Activated CD8-positive, alpha-beta memory T cell treated with anti-CD3 and anti-CD28 coated beads, Interleukin-2, amount 50 U/mL, for 24 hours (primary cell): ENCODE results near the gene GPD1.
"Not testable (repeated sequence)": the region's sequence is repeated elsewhere in the genome, so short reads cannot be mapped to it uniquely, and the experiment has no call there.

ENCODE experiments used
- DNase-seq: peaks from one replicate; pipeline ENCODE4 v3.0.0-alpha.2; 2020; ENCODE audit errors: extremely low read depth

GPD1 gene

GRCh38 chr12:50073712-50074111 lies 30.1 kb upstream of the GPD1 start:
- no peak for DNase-seq

GRCh38 chr12:50074936-50075807 lies 28.6 kb upstream of the GPD1 start:
- DNase-seq = peak; percentile 56

GRCh38 chr12:50075808-50076170 lies 28.0 kb upstream of the GPD1 start:
- DNase-seq = no peak

- no peak for DNase-seq
Observed at GRCh38 chr12:50077099-50077498, 26.7 kb upstream of the GPD1 start.

- DNase-seq = no peak
Observed at GRCh38 chr12:50078281-50078680, 25.5 kb upstream of the GPD1 start.

- DNase-seq = no peak
Observed at GRCh38 chr12:50079771-50080170, 24.0 kb upstream of the GPD1 start.

GRCh38 chr12:50081096-50081808 lies 22.6 kb upstream of the GPD1 start:
- DNase-seq = no peak

GRCh38 chr12:50082644-50083043 lies 21.2 kb upstream of the GPD1 start:
- no peak for DNase-seq

- no peak for DNase-seq
Observed at GRCh38 chr12:50083301-50083700, 20.5 kb upstream of the GPD1 start.

- DNase-seq = not testable (repeated sequence)
Observed at GRCh38 chr12:50084409-50084774, 19.4 kb upstream of the GPD1 start.

- DNase-seq = peak; percentile 68
Observed at GRCh38 chr12:50084775-50085614, 18.8 kb upstream of the GPD1 start, which contains the start of gene SMARCD1. SMARCD1 (plus strand) TSS chr12:50085342; CDS start chr12:50085370, 28 bp downstream.

GRCh38 chr12:50085615-50086072 lies 18.2 kb upstream of the GPD1 start:
- no peak for DNase-seq

- DNase-seq = no peak
Observed at GRCh38 chr12:50086148-50086547, 17.7 kb upstream of the GPD1 start.

GRCh38 chr12:50087151-50087550 lies 16.7 kb upstream of the GPD1 start:
- DNase-seq = no peak

GRCh38 chr12:50087995-50088394 lies 15.8 kb upstream of the GPD1 start:
- DNase-seq = no peak

GRCh38 chr12:50088577-50089335 lies 15.1 kb upstream of the GPD1 start:
- peak; percentile 23 for DNase-seq

GRCh38 chr12:50089730-50090129 lies 14.1 kb upstream of the GPD1 start:
- no peak for DNase-seq

- DNase-seq = no peak
Observed at GRCh38 chr12:50090391-50090790, 13.4 kb upstream of the GPD1 start.

- DNase-seq = no peak
Observed at GRCh38 chr12:50097952-50098351, 5.9 kb upstream of the GPD1 start.

- DNase-seq = no peak
Observed at GRCh38 chr12:50099302-50100008, 4.4 kb upstream of the GPD1 start.

GRCh38 chr12:50100561-50100960 lies 3.2 kb upstream of the GPD1 start:
- no peak for DNase-seq
